ENCODE results near the gene CHIT1. TPM values are rescaled to one million over a fixed set of nuclear protein-coding genes. Genes with fewer than 3 reads are reported as not detected.

The CHIT1 gene
- total and polyA plus RNA-seq, 9 of the 15 experiments (the other 6 are each of a cell fraction or from before 2014, with no cell fraction given): not detected

DNA sequence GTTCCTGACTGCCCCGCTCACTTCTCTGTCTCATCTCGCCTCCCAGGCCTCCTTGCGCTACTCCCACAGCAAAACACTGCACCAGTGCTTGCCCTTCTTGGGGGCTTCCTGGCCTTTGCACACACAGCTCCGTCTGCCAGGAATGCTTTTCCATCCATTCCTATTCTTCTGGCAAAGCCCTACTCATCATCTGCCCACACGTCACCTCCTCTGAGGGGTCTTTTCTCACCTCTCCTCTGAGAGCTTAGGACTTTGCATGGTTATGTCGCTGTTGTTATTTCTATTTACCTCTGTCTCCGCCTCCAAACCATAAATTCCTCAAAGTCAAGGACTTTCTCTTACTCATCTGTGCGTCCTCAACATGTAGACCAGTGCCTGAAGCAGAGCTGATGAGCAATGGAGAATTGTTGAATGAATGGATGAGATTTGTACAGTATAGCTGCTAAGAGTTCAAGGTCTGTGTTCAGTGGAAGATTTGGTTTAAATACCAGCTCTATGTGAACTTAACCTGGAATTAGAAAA lies 49.5 kb upstream of the CHIT1 start:
- CTCF ChIA-PET (ENCODE audit: low intra/inter-chr PET ratio): no interaction called here
- no peak for ATAC-seq
- H3K27ac ChIP-seq (ENCODE audit: extremely low read depth, low read depth, low read length): no peak overlapping the region
- intact Hi-C loops (cut with micrococcal nuclease): no loop called here
- H3K4me1 ChIP-seq (replicated peaks in 1 of 2; ENCODE audit: control insufficient read depth in 2 of 2, insufficient read depth in 2 of 2, low read length in 2 of 2): peaks cover 22 to 31% of the 10 kb centered on the region in 2 experiments
- in situ Hi-C loops (cut with MboI): no loop called here
- no peak for TF ChIP-seq ZNF76 (CRISPR knock-in tag; IDR thresholded peaks at IDR 0.05; ENCODE audit: borderline replicate concordance)
- peak; percentile 78 for TF ChIP-seq MEIS2 (IDR thresholded peaks at IDR 0.05; ENCODE audit: partially characterized antibody)
- TF ChIP-seq GATAD2A (IDR thresholded peaks at IDR 0.05): peak; percentile 45; the same call in 1 of the 2 replicates
- TF ChIP-seq, protein P1, sequence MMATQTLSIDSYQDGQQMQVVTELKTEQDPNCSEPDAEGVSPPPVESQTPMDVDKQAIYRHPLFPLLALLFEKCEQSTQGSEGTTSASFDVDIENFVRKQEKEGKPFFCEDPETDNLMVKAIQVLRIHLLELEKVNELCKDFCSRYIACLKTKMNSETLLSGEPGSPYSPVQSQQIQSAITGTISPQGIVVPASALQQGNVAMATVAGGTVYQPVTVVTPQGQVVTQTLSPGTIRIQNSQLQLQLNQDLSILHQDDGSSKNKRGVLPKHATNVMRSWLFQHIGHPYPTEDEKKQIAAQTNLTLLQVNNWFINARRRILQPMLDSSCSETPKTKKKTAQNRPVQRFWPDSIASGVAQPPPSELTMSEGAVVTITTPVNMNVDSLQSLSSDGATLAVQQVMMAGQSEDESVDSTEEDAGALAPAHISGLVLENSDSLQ (IDR thresholded peaks at IDR 0.05): peak; percentile 83
- TF ChIP-seq, protein P2, sequence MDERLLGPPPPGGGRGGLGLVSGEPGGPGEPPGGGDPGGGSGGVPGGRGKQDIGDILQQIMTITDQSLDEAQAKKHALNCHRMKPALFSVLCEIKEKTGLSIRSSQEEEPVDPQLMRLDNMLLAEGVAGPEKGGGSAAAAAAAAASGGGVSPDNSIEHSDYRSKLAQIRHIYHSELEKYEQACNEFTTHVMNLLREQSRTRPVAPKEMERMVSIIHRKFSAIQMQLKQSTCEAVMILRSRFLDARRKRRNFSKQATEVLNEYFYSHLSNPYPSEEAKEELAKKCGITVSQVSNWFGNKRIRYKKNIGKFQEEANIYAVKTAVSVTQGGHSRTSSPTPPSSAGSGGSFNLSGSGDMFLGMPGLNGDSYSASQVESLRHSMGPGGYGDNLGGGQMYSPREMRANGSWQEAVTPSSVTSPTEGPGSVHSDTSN (CRISPR knock-in tag; IDR thresholded peaks at IDR 0.05; ENCODE audit: low read depth): no peak
- TF ChIP-seq, protein P2 (tag; conservative IDR thresholded peaks at IDR 0.05; ENCODE audit: low read depth): peak; percentile 84
- TF ChIP-seq TARDBP (IDR thresholded peaks at IDR 0.05): no peak
- no peaks in the 10 kb centered on the region for H3K9me1 ChIP-seq (ENCODE audit: control insufficient read depth, insufficient read depth, low read length)
- FAIRE-seq: no peak
- H3K9ac ChIP-seq (ENCODE audit: insufficient read depth in 1 of 2, low read depth in 2 of 2, low read length in 2 of 2): peak overlapping the region in 1 of 2 experiments; percentile 69; a peak in 1 of 4 replicates
- no peaks in the 10 kb centered on the region for H3K79me2 ChIP-seq (ENCODE audit: control insufficient read depth, insufficient read depth, low read length)
- no peaks in the 10 kb centered on the region for H3K36me3 ChIP-seq (ENCODE audit: control insufficient read depth, insufficient read depth, low read length)
- no peak for DNase-seq (ENCODE audit: extremely low read depth in 1 of 4, low spot score in 3 of 4)
- 42% methylated on average over 8 of the region's 8 CpGs for WGBS (ENCODE audit: insufficient coverage, low coverage, missing lambda C conversion rate)
- peak overlapping the region; percentile 41 for H2AFZ ChIP-seq (ENCODE audit: low read depth, low read length)
- H3K27me3 ChIP-seq (ENCODE audit: control insufficient read depth in 2 of 2, insufficient read depth in 2 of 2, low read length in 2 of 2): peaks cover 0 to 18% of the 10 kb centered on the region in 2 experiments; a peak in 1 of 5 replicates
- H3K4me3 ChIP-seq: no peak overlapping the region
- no peaks in the 10 kb centered on the region for H3K9me3 ChIP-seq (replicated peaks; ENCODE audit: control insufficient read depth, insufficient read depth, low read depth, low read length)
- H3K4me2 ChIP-seq (ENCODE audit: insufficient read depth, low read length): peak overlapping the region; percentile 24; the same call in 1 of the 2 replicates
- BruUV-seq (replicated peaks): no TSS peak
- POLR2A ChIA-PET: interaction anchor here (0.9 to 1.7 kb wide), 4 partner anchors 12 to 51 kb away, joined by 3 to 4 read pairs (median 3); no protein-coding TSS in a partner anchor
- no peaks in the 10 kb centered on the region for H4K20me1 ChIP-seq (replicated peaks; ENCODE audit: control insufficient read depth, insufficient read depth, low read length)
